ENCODE measurements around the gene GALNT2.

- no peak for TF ChIP-seq CTCF (IDR thresholded peaks at IDR 0.05; ENCODE audit: insufficient read depth, low read length, poor library complexity, severe bottlenecking)
- TF ChIP-seq EZH2phosphoT487 (conservative IDR thresholded peaks at IDR 0.05; ENCODE audit: low read length): no peak
Observed at GRCh38 chr1:230105754-230106625, 39.0 kb downstream of the GALNT2 start.
